Endothelial cell of umbilical vein (primary cell): ENCODE measurements around the gene PDE8B. TPM values are rescaled to one million over a fixed set of nuclear protein-coding genes. Genes with fewer than 3 reads are reported as not detected.

Experiments
- BruUV-seq: library from RNA; stranded (reverse); fragments of 400-500 nt; replicated peaks from 2 replicates; lab custom pipeline; 2021; lab: Mats Ljungman, UMichigan
- CTCF ChIA-PET: fragments of 300-600, 350-600 bp; sonication (Branson Sonifier 250); formaldehyde crosslinking; loops from one replicate; lab custom pipeline; 2021; ENCODE audit warnings: antibody characterized with exemption, inconsistent platforms; lab: Charles Lee
- POLR2A ChIA-PET: fragments of 300-600, 350-600 bp; sonication (Branson Sonifier 250); formaldehyde crosslinking; loops from one replicate; lab custom pipeline; 2021; ENCODE audit warnings: antibody characterized with exemption, inconsistent platforms; lab: Charles Lee
- DNase-seq: peaks from one replicate; pipeline ENCODE4 v3.0.0-alpha.2; 2011; ENCODE audit warnings: low read depth, low spot score
- FAIRE-seq: peaks from 2 replicates; lab custom pipeline; 2011; peaks lifted over from hg19 to GRCh38; lab: Jason Lieb, UNC
- H2AFZ ChIP-seq: 2 replicates; pipeline ENCODE4 v1.6.0; 2012; ENCODE audit warnings: low read depth, low read length, control low read depth, inconsistent platforms
- H3K27ac ChIP-seq: 2 replicates; pipeline ENCODE4 v1.5.1; 2011; ENCODE audit warnings: low read depth, mild to moderate bottlenecking, control low read depth, low read length, moderate library complexity; ENCODE audit not compliant: insufficient read depth
- H3K27me3 ChIP-seq, 2 experiments: 2 replicates each; pipeline versions ENCODE4 v1.6.0 to v1.6.1; 2011; ENCODE audit warnings: low read length in 2 of 2, mixed read lengths in 1 of 2; ENCODE audit not compliant: control insufficient read depth in 2 of 2, insufficient read depth in 2 of 2
- H3K36me3 ChIP-seq, 2 experiments: 2 replicates in 1 of 2; 3 replicates in 1 of 2; pipeline ENCODE4 v1.5.1; 2011; ENCODE audit warnings: low read length in 2 of 2, mild to moderate bottlenecking in 1 of 2, moderate library complexity in 1 of 2; ENCODE audit not compliant: control insufficient read depth in 2 of 2, insufficient read depth in 2 of 2; ENCODE audit errors: extremely low read depth in 1 of 2
- H3K4me1 ChIP-seq: 3 replicates; pipeline ENCODE4 v1.5.1; 2011; ENCODE audit warnings: mild to moderate bottlenecking, low read length; ENCODE audit not compliant: control insufficient read depth, insufficient read depth; ENCODE audit errors: extremely low read depth
- H3K4me2 ChIP-seq: 2 replicates; pipeline ENCODE4 v1.6.1; 2011; ENCODE audit warnings: low read length, control low read depth, mixed read lengths; ENCODE audit not compliant: insufficient read depth
- H3K4me3 ChIP-seq, 3 experiments: fragments of 200-600 bp in 1 of 3; sonication (generic), shearing (Covaris generic) in 1 of 3; replicated peaks in 1 of 3; 2 replicates each; pipeline ENCODE4 v1.5.1; 2011 to 2016; ENCODE audit warnings: control low read depth in 3 of 3, low read length in 3 of 3, mild to moderate bottlenecking in 2 of 3, inconsistent platforms in 1 of 3, low read depth in 1 of 3, moderate library complexity in 1 of 3; ENCODE audit not compliant: insufficient read depth in 1 of 3
- H3K79me2 ChIP-seq: 2 replicates; pipeline ENCODE4 v1.6.0; 2012; ENCODE audit warnings: low read length, inconsistent platforms; ENCODE audit not compliant: control insufficient read depth, insufficient read depth
- H3K9ac ChIP-seq: replicated peaks from 2 replicates; pipeline ENCODE3; 2011; ENCODE audit warnings: low read length, control low read depth; ENCODE audit not compliant: insufficient read depth; ENCODE audit errors: extremely low read depth
- H3K9me1 ChIP-seq: replicated peaks from 3 replicates; pipeline ENCODE4 v1.6.0; 2011; ENCODE audit warnings: mild to moderate bottlenecking, low read length; ENCODE audit not compliant: control insufficient read depth, insufficient read depth; ENCODE audit errors: extremely low read depth
- H3K9me3 ChIP-seq: replicated peaks from 2 replicates; pipeline ENCODE4 v1.5.1; 2012; ENCODE audit warnings: low read length, inconsistent platforms; ENCODE audit not compliant: control insufficient read depth, insufficient read depth
- H4K20me1 ChIP-seq: replicated peaks from 2 replicates; pipeline ENCODE3; 2011; ENCODE audit warnings: mild to moderate bottlenecking, low read length; ENCODE audit not compliant: control insufficient read depth, insufficient read depth; ENCODE audit errors: extremely low read depth
- CTCF ChIP-seq, 2 donors: IDR thresholded peaks; 1 replicate in 1 of 2; 2 replicates in 1 of 2; pipeline ENCODE4 v1.5.1; 2011; ENCODE audit warnings: low read length in 2 of 2, mild to moderate bottlenecking in 2 of 2, moderate library complexity in 2 of 2, control low read depth in 1 of 2, inconsistent platforms in 1 of 2, low read depth in 1 of 2; ENCODE audit not compliant: insufficient read depth in 1 of 2; ENCODE audit errors: extremely low read depth in 1 of 2
- EZH2 ChIP-seq: IDR thresholded peaks from 2 replicates; pipeline ENCODE4 v1.6.1; 2012; ENCODE audit warnings: borderline replicate concordance, low read depth, mild to moderate bottlenecking, moderate library complexity, low read length, inconsistent platforms; ENCODE audit not compliant: severe bottlenecking
- FOS ChIP-seq: IDR thresholded peaks from 2 replicates; pipeline ENCODE4 v1.6.1; 2011; ENCODE audit warnings: mild to moderate bottlenecking, low read length, moderate library complexity, borderline replicate concordance; ENCODE audit not compliant: insufficient read depth
- GATA2 ChIP-seq: IDR thresholded peaks from 2 replicates; pipeline ENCODE4 v1.7.0; 2011; ENCODE audit warnings: low read depth, mild to moderate bottlenecking, moderate library complexity, mixed read lengths, low read length; ENCODE audit not compliant: insufficient read length, insufficient read depth
- JUN ChIP-seq: IDR thresholded peaks from 2 replicates; pipeline ENCODE4 v1.6.1; 2011; ENCODE audit warnings: borderline replicate concordance, low read depth; ENCODE audit not compliant: insufficient read length, insufficient read depth
- MAX ChIP-seq: IDR thresholded peaks from 2 replicates; pipeline ENCODE4 v1.6.1; 2011; ENCODE audit not compliant: insufficient read depth, insufficient read length
- MYC ChIP-seq: IDR thresholded peaks from one replicate; pipeline ENCODE4 v1.6.1; 2011; ENCODE audit warnings: mild to moderate bottlenecking, low read depth, low read length
- POLR2A ChIP-seq: IDR thresholded peaks from 2 replicates; pipeline ENCODE4 v1.6.1; 2012; ENCODE audit warnings: low read depth, mild to moderate bottlenecking, control low read depth, low read length
- POLR2AphosphoS5 ChIP-seq: IDR thresholded peaks from 2 replicates; pipeline ENCODE4 v1.6.1; 2012; ENCODE audit warnings: low read depth, mild to moderate bottlenecking, control low read depth, low read length, moderate library complexity; ENCODE audit not compliant: insufficient read depth
- dilution Hi-C: fragments of 300-500 bp; cut with MboI; formaldehyde crosslinking; loops from one replicate; pipeline ENCODE4 v1.15.0; 2019; ENCODE audit warnings: low sequenced_read_pairs; ENCODE audit not compliant: extremely low pct_ligation_motif_present
- intact Hi-C: fragments of 100-400 bp; cut with micrococcal nuclease; formaldehyde crosslinking; loops from one replicate; pipeline ENCODE4 v1.10.0; 2022
- polyA plus RNA-seq, 4 experiments: library from polyadenylated mRNA; depleted of rRNA in 3 of 4; stranded (reverse) in 3 of 4; unstranded in 1 of 4; fragments of >200 nt; gene quantifications; 2 replicates each; pipeline versions ENCODE4 v1.2.1 to v1.2.3, GENCODE V29; 2011 to 2012; ENCODE audit warnings: missing spikeins in 1 of 4
- total RNA-seq: library from RNA; stranded (reverse); gene quantifications from 2 replicates; pipeline ENCODE4 v1.2.3, GENCODE V29; 2021

The PDE8B gene
- total and polyA plus RNA-seq, 2 donors (not counting 3 experiments of a cell fraction or from before 2014, with no cell fraction given) = not detected

- no peak for TF ChIP-seq MAX
- TF ChIP-seq MYC = no peak
- TF ChIP-seq POLR2AphosphoS5 = no peak
- no peak for TF ChIP-seq POLR2A
- TF ChIP-seq FOS = no peak
- Histone ChIP-seq H3K9me1 (no peaks in the 10 kb centered on the region), H3K27me3 (peaks cover 0 to 1% of the 10 kb centered on the region in 2 experiments), H3K4me1 (no peaks in the 10 kb centered on the region), H3K9me3 (no peaks in the 10 kb centered on the region), H3K79me2 (no peaks in the 10 kb centered on the region), H3K4me2 (no peak overlapping the region), H3K4me3 (no peak overlapping the region), H3K9ac (no peak overlapping the region), H3K36me3 (peaks cover 0 to 3% of the 10 kb centered on the region in 2 experiments), H2AFZ (no peak overlapping the region), H4K20me1 (no peaks in the 10 kb centered on the region), H3K27ac (no peak overlapping the region)
- intact Hi-C loops = no loop called here
- ChIA-PET CTCF (no interaction called here), POLR2A (no interaction called here)
- DNase-seq = no peak
- BruUV-seq = no TSS peak
- dilution Hi-C loops = no loop called here
- FAIRE-seq = no peak
These were observed 214.9 kb downstream of the PDE8B start for GRCh38 chr5:77425420-77425819.

GRCh38 chr5:77425998-77426659 lies 215.6 kb downstream of the PDE8B start:
- no peak overlapping the region for H3K9ac ChIP-seq
- no peaks in the 10 kb centered on the region for H3K79me2 ChIP-seq
- no peaks in the 10 kb centered on the region for H4K20me1 ChIP-seq
- no peaks in the 10 kb centered on the region for H3K9me3 ChIP-seq
- dilution Hi-C loops = no loop called here
- ChIA-PET CTCF (interaction anchor here (0.7 to 1.6 kb wide), 3 partner anchors 9 to 41 kb away, joined by 4 read pairs; no protein-coding TSS in a partner anchor), POLR2A (no interaction called here)
- H3K4me2 ChIP-seq = no peak overlapping the region
- H3K36me3 ChIP-seq = peaks cover 0 to 3% of the 10 kb centered on the region in 2 experiments
- H3K4me1 ChIP-seq = no peaks in the 10 kb centered on the region
- no peaks in the 10 kb centered on the region for H3K27me3 ChIP-seq
- no TSS peak for BruUV-seq
- intact Hi-C loops = no loop called here
- no peak overlapping the region for H3K27ac ChIP-seq
- no peak overlapping the region for H2AFZ ChIP-seq
- DNase-seq (no peak), FAIRE-seq (no peak)
- H3K9me1 ChIP-seq = no peaks in the 10 kb centered on the region
- TF ChIP-seq POLR2A (no peak), EZH2 (no peak), CTCF (IDR thresholded peaks at IDR 0.05; ENCODE audit: extremely low read depth in 1 of 2, insufficient read depth in 1 of 2, low read depth in 1 of 2, low read length in 2 of 2) (no peak), FOS (no peak), MAX (no peak), MYC (no peak), GATA2 (no peak), POLR2AphosphoS5 (no peak), JUN (no peak)
- no peak overlapping the region for H3K4me3 ChIP-seq
